Adrenal gland (tissue), 5 donors: ENCODE measurements around the gene WNT5A.

Experiments used
- CTCF ChIP-seq, 6 experiments: fragments of 450-650 bp in 4 of 6; fragments of 200-600 bp in 2 of 6; sonication (generic) in 1 of 6; IDR thresholded peaks; 1 replicate in 5 of 6; 2 replicates in 1 of 6; pipeline versions ENCODE4 v1.5.1 to v1.8.0; 2016 to 2021; ENCODE audit warnings: antibody characterized with exemption in 6 of 6, mild to moderate bottlenecking in 2 of 6, moderate library complexity in 1 of 6
- POLR2A ChIP-seq, 2 donors: fragments of 450-650 bp; IDR thresholded peaks; one replicate each; pipeline ENCODE4 v1.6.1; 2017; ENCODE audit warnings: antibody characterized with exemption in 2 of 2, mild to moderate bottlenecking in 2 of 2, moderate library complexity in 1 of 2
- donor health status: DM: no; HTN: no; CAD: no.

- TF ChIP-seq CTCF (IDR thresholded peaks at IDR 0.05) (no peak), POLR2A (IDR thresholded peaks at IDR 0.05) (no peak)
Observed at GRCh38 chr3:55467099-55467498, 20.0 kb downstream of the WNT5A start.
